Nephron (organoid): Measurements from ENCODE around the gene PRKCD.

ENCODE experiments used
- H3K27ac Mint-ChIP-seq, 3 experiments: 2 replicates each; pipeline ENCODE4 v1.8.0; 2020; ENCODE audit warnings: mixed read lengths in 3 of 3, mild to moderate bottlenecking in 2 of 3, moderate library complexity in 1 of 3
- H3K27me3 Mint-ChIP-seq: 2 replicates; pipeline ENCODE4 v1.8.0; 2021; ENCODE audit warnings: low read depth, mild to moderate bottlenecking, moderate library complexity, mixed read lengths
- H3K36me3 Mint-ChIP-seq: 2 replicates; pipeline ENCODE4 v1.8.0; 2020; ENCODE audit warnings: low read depth, mixed read lengths
- H3K4me1 Mint-ChIP-seq: 2 replicates; pipeline ENCODE4 v1.8.0; 2020; ENCODE audit warnings: mixed read lengths
- H3K4me3 Mint-ChIP-seq, 3 experiments: 2 replicates each; pipeline ENCODE4 v1.8.0; 2020; ENCODE audit warnings: mild to moderate bottlenecking in 3 of 3, mixed read lengths in 3 of 3, moderate library complexity in 2 of 3
- H3K9me3 Mint-ChIP-seq: 2 replicates; pipeline ENCODE4 v1.8.0; 2020; ENCODE audit warnings: mixed read lengths
- CTCF ChIP-seq, 3 experiments: fragments of 200-600 bp; sonication (generic); IDR thresholded peaks; one replicate each; pipeline ENCODE4 v1.5.0; 2021; ENCODE audit warnings: antibody characterized with exemption in 3 of 3; ENCODE audit not compliant: unreplicated experiment in 3 of 3

The PRKCD gene

GRCh38 chr3:53184701-53185100 is 23.7 kb downstream of the PRKCD start:
- Mint-ChIP-seq H3K9me3 (no peaks in the 10 kb centered on the region), H3K4me3 (no peak overlapping the region), H3K27ac (no peak overlapping the region), H3K27me3 (peaks cover 4% of the 10 kb centered on the region), H3K4me1 (no peaks in the 10 kb centered on the region), H3K36me3 (peaks cover 5% of the 10 kb centered on the region)
- TF ChIP-seq CTCF (IDR thresholded peaks at IDR 0.05; ENCODE audit: unreplicated experiment in 3 of 3) = no peak

- Mint-ChIP-seq H3K27me3 (peaks cover 4% of the 10 kb centered on the region), H3K27ac (no peak overlapping the region)
- no peak for TF ChIP-seq CTCF (IDR thresholded peaks at IDR 0.05; ENCODE audit: unreplicated experiment in 3 of 3)
These were observed 24.9 kb downstream of the PRKCD start for GRCh38 chr3:53185761-53186465.

GRCh38 chr3:53186726-53187125 is 25.7 kb downstream of the PRKCD start:
- H3K4me1 Mint-ChIP-seq = no peaks in the 10 kb centered on the region
- no peaks in the 10 kb centered on the region for H3K9me3 Mint-ChIP-seq
- H3K27ac Mint-ChIP-seq = no peak overlapping the region
- no peak overlapping the region for H3K4me3 Mint-ChIP-seq
- TF ChIP-seq CTCF (IDR thresholded peaks at IDR 0.05; ENCODE audit: unreplicated experiment in 3 of 3) = no peak
- peaks cover 13% of the 10 kb centered on the region for H3K36me3 Mint-ChIP-seq
- peaks cover 4% of the 10 kb centered on the region for H3K27me3 Mint-ChIP-seq

More at GRCh38 chr3:53185761-53186465, 24.9 kb downstream of the PRKCD start:
- Mint-ChIP-seq H3K4me3 (no peak overlapping the region), H3K36me3 (peaks cover 13% of the 10 kb centered on the region), H3K4me1 (no peaks in the 10 kb centered on the region), H3K9me3 (no peaks in the 10 kb centered on the region)

- no peaks in the 10 kb centered on the region for H3K9me3 Mint-ChIP-seq
- H3K27ac Mint-ChIP-seq = no peak overlapping the region
- no peaks in the 10 kb centered on the region for H3K4me1 Mint-ChIP-seq
These were observed 26.4 kb downstream of the PRKCD start for GRCh38 chr3:53187430-53187829.

GRCh38 chr3:53188136-53188685 is 27.2 kb downstream of the PRKCD start:
- H3K27ac Mint-ChIP-seq = no peak overlapping the region
- peaks cover 7% of the 10 kb centered on the region for H3K4me1 Mint-ChIP-seq
- H3K9me3 Mint-ChIP-seq = no peaks in the 10 kb centered on the region
- H3K27me3 Mint-ChIP-seq = peaks cover 4% of the 10 kb centered on the region
- no peak overlapping the region for H3K4me3 Mint-ChIP-seq
- H3K36me3 Mint-ChIP-seq = peaks cover 13% of the 10 kb centered on the region
- TF ChIP-seq CTCF (IDR thresholded peaks at IDR 0.05; ENCODE audit: unreplicated experiment in 3 of 3) = no peak

More at GRCh38 chr3:53187430-53187829, 26.4 kb downstream of the PRKCD start:
- Mint-ChIP-seq H3K36me3 (peaks cover 13% of the 10 kb centered on the region), H3K27me3 (peaks cover 4% of the 10 kb centered on the region), H3K4me3 (no peak overlapping the region)
- no peak for TF ChIP-seq CTCF (IDR thresholded peaks at IDR 0.05; ENCODE audit: unreplicated experiment in 3 of 3)

- Mint-ChIP-seq H3K4me3 (no peak overlapping the region), H3K4me1 (peaks cover 12% of the 10 kb centered on the region), H3K27me3 (peaks cover 4% of the 10 kb centered on the region), H3K36me3 (peaks cover 13% of the 10 kb centered on the region), H3K9me3 (no peaks in the 10 kb centered on the region), H3K27ac (no peak overlapping the region)
- TF ChIP-seq CTCF (IDR thresholded peaks at IDR 0.05; ENCODE audit: unreplicated experiment in 3 of 3) = no peak
These were observed 27.7 kb downstream of the PRKCD start for GRCh38 chr3:53188720-53189119.
